HG03280 (cell line): ENCODE data around the gene PID1.

Experiments used
- ATAC-seq: cut with Tn5 transposase; IDR thresholded peaks from one replicate; pipeline ENCODE4 v1.9.1; 2021; ENCODE audit warnings: mild to moderate bottlenecking, moderate library complexity; ENCODE audit not compliant: unreplicated experiment

The PID1 gene

GRCh38 chr2:229270551-229271410 is at the start of gene PID1:
Gene PID1 (minus strand): TSS chr2:229271287. CDS start chr2:229271043, 244 bp downstream.
- ATAC-seq: no peak

- ATAC-seq: no peak
These were observed 48.5 kb upstream of the PID1 start for GRCh38 chr2:229319558-229319957.

GRCh38 chr2:229314117-229314516 is 43.0 kb upstream of the PID1 start:
- ATAC-seq: no peak

GRCh38 chr2:229313591-229313990 is 42.5 kb upstream of the PID1 start:
- ATAC-seq: no peak

GRCh38 chr2:229301237-229301636 is 30.1 kb upstream of the PID1 start:
- ATAC-seq: no peak

- no peak for ATAC-seq
These were observed 29.7 kb upstream of the PID1 start for GRCh38 chr2:229300790-229301189.

- ATAC-seq: no peak
These were observed 29.3 kb upstream of the PID1 start for GRCh38 chr2:229300371-229300770.

GRCh38 chr2:229297247-229297646 is 26.2 kb upstream of the PID1 start:
- ATAC-seq: no peak

- no peak for ATAC-seq
These were observed 25.4 kb upstream of the PID1 start for GRCh38 chr2:229296536-229296935.

- ATAC-seq: no peak
These were observed 24.9 kb upstream of the PID1 start for GRCh38 chr2:229296016-229296415.

GRCh38 chr2:229287823-229288222 is 16.7 kb upstream of the PID1 start:
- ATAC-seq: no peak

GRCh38 chr2:229282758-229283546 is 11.9 kb upstream of the PID1 start:
- ATAC-seq: no peak

- ATAC-seq: no peak
These were observed 8.4 kb upstream of the PID1 start for GRCh38 chr2:229279516-229279915.

- no peak for ATAC-seq
These were observed 4.4 kb upstream of the PID1 start for GRCh38 chr2:229275506-229275905.

- ATAC-seq: peak; percentile 66
These were observed 2.7 kb upstream of the PID1 start for GRCh38 chr2:229273723-229274338.

- no peak for ATAC-seq
These were observed 2.1 kb upstream of the PID1 start for GRCh38 chr2:229273006-229273722.

- no peak for ATAC-seq
These were observed 1.1 kb downstream of the PID1 start for GRCh38 chr2:229269941-229270340.

GRCh38 chr2:229269146-229269545 is 1.9 kb downstream of the PID1 start:
- ATAC-seq: no peak

- ATAC-seq: no peak
These were observed 2.5 kb downstream of the PID1 start for GRCh38 chr2:229268626-229269025.

- no peak for ATAC-seq
These were observed 4.0 kb downstream of the PID1 start for GRCh38 chr2:229267080-229267479.

GRCh38 chr2:229265727-229266126 is 5.4 kb downstream of the PID1 start:
- no peak for ATAC-seq
